Measurements from ENCODE around the gene NELL1. TPM values are rescaled to one million over a fixed set of nuclear protein-coding genes. Genes with fewer than 3 reads are reported as not detected.

The NELL1 gene
- 0.98 TPM for polyA plus RNA-seq (2012; ENCODE audit: insufficient read depth, insufficient read length)

DNA sequence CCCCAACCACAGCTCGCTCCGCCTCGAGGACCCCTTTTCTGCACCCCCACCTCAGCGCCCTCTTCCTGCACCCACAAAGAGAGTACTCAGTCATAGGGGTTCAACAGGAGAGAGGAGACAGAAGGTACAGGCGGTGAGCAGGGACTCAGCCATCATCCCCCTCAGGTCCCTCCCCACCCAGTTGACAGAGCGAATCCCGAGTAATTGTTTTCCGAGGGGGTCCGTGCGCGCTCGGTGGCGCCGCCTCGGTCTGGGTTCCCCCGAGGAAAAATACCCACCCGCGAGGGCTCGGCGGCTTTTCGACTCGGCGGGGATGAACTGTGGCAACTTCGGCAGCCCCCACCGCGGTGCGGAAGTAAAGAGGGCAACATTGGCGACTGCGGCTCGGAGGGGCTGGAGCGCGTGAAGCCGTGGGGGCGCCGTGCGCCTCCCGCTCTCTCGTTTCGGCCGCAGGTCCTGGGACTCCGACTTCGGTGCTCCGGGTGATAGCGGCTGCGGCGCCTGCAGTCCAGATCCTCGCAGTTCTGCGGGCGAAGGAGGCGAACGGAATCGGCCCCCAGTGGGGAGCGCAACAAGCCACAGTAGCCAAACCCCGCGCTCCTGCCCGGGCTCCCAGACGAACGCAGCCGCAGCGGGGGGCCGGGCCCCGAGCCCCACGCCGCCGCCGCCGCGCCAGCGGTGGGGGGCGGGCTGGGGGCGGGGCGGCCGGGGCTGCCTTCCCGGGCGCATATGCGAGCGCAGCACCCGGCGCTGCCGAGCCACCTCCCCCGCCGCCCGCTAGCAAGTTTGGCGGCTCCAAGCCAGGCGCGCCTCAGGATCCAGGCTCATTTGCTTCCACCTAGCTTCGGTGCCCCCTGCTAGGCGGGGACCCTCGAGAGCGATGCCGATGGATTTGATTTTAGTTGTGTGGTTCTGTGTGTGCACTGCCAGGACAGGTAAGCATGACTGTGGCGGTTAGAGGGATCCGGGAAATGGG is at the start of gene NELL1:
Gene NELL1 (plus strand): TSS at position 743 of the 976 bp plus-strand sequence.
- DNase-seq (ENCODE audit: low read depth, low spot score), result no peak
- peak within 1 kb of the TSS; percentile 23 for H3K4me3 ChIP-seq (ENCODE audit: low read length)

DNA sequence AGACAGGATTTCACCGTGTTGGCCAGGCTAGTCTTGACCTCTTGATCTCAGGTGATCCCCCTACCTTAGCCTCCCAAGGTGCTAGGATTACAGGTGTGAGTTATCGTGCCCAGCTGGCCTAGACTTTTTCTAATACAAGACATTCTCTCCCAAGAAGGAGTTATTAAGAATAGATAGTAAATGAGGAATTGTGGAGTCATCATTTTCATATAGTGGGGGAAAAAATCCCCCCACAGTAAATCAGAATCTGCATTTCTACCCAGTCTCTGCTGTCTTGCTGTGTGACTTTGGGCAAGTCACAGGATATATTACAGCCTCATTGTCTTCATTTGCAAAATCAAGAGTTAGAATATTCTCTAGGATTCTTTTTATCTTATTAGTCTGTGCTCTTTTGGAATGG is 48.4 kb upstream of the NELL1 start:
- DNase-seq (ENCODE audit: low read depth, low spot score), result no peak
- H3K4me3 ChIP-seq (ENCODE audit: low read length), result no peak overlapping the region

DNA sequence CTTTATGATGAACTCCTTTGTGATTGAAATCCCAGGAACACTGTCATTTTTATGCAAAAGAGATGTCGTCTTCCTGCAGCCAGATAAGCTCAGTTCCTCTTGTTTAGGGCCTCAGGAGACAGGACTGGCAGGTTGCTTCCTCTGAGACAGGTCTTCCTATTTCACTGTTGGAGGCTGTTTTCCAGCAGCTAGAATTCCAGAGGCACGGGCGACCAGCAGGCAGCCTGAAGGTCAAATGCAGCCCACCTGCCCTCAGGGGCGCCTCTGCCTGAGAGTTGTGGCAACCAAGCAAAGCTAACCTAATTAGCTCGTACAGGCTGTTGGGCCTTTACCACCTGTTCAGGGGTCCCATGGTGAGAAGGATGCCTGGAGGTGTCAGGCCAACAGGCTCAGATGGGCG is 47.7 kb upstream of the NELL1 start:
- no peak for DNase-seq (ENCODE audit: low read depth, low spot score)
- no peak overlapping the region for H3K4me3 ChIP-seq (ENCODE audit: low read length)

DNA sequence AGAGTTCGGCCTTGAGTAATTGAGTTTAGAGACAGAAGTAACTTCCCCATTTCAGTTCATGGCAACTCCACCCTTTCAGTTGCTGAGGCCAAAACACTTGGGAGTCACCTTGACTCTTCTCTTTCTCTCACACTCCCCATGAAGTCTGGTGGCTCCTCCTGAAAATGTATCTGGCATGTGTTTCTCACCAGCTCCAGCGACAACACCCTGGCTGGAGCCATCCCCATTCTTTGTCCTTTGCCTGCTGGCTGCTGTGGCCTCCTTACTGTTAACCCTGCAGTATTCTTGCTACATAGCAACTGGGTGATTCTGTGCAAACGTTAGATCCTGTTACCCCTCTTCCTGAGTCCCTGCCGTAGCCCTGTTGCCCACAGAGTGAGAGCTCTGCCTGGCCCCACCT is 46.1 kb upstream of the NELL1 start:
- no peak overlapping the region for H3K4me3 ChIP-seq (ENCODE audit: low read length)
- DNase-seq (ENCODE audit: low read depth, low spot score), result no peak

DNA sequence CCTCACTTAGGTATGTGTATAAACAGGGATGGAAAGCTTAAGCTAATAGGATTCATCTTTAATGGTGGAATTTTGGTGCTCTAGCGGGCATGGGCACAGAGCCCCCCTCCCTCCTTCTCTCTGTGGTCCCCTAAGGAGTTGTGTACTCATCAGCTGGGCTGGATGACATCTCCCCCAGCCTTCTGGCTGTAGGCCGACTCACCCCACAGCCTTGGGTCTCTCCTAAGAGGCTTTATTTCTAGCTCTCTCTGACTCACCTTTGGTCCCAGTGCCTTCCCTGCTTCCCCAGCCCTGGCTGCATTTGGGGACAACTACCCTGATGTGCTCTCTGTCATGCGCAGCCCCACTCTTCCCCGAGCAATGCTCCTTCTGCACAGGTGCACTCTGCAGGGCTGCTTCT is 43.1 kb upstream of the NELL1 start:
- no peak overlapping the region for H3K4me3 ChIP-seq (ENCODE audit: low read length)
- no peak for DNase-seq (ENCODE audit: low read depth, low spot score)

DNA sequence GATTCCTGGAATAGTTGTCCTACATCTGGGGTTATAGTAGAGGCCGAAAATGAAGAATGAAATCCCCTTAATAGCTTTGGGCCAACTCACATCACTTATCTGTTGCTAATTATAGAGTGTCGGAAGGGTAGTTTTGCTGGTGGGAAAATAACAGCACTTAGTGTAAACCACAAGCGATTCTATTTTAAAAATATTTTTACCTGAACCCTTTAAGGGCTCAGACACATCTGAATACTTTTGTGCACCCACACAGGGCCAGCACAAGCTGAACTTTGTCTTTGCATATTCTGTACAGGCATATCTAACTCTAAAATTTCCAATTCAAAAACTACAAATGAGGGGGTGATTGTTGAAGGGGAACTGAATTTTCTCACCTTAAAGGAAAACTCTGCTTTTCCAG is 42.4 kb upstream of the NELL1 start:
- DNase-seq (ENCODE audit: low read depth, low spot score), result no peak

DNA sequence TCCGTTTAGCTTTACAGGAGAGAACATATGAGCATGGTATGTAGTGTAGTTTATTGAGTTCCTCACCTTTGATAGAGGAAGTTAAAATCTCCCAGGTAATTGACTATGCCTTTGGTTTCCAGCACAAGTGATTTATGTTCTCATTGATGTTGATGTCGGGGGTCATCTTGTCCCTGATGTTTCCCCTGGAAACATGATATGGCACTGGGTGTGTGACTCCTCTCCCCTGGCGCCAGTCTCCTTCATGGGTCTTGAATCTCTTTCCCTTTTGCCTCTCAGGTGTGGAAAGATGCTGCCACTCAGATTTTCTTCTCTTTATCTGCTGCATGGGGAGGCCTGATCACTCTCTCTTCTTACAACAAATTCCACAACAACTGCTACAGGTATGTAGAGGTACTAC is 41.7 kb upstream of the NELL1 start:
- DNase-seq (ENCODE audit: low read depth, low spot score), result no peak
- H3K4me3 ChIP-seq (ENCODE audit: low read length), result no peak overlapping the region

More for the DNA sequence above, 42.4 kb upstream of the NELL1 start:
- no peak overlapping the region for H3K4me3 ChIP-seq (ENCODE audit: low read length)

DNA sequence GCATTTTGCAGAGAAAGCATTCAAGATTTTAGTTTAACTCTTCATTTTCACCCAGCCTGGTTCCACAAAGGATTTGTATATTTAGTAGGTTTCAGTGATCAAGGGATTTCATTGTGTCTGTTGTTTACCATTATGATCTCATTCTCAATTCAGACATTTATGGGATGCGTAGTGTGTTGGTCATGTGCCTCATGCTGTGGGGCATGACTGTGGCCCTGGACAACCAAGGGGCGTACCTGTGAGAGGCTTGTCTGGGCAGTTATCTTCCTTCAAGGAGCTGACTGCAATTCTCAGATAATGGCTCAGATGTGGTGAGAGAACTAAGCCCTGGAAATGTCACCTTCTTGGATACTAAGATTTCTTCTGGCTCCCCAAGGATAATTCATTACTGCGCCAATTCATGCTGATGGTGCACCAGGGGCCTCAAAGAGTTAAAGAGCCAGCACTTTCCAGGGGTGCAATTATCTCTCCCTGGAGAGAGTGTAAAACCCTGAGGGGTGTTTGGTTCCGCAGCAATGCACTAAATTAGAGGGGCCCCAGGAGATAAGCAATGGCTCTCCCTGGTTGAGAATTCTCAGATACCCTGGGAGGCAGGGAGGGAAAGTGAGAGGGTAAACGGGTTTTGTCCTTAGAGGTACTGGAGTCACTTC is 37.7 kb upstream of the NELL1 start:
- no peak for DNase-seq (ENCODE audit: low read depth, low spot score)
- no peak overlapping the region for H3K4me3 ChIP-seq (ENCODE audit: low read length)

DNA sequence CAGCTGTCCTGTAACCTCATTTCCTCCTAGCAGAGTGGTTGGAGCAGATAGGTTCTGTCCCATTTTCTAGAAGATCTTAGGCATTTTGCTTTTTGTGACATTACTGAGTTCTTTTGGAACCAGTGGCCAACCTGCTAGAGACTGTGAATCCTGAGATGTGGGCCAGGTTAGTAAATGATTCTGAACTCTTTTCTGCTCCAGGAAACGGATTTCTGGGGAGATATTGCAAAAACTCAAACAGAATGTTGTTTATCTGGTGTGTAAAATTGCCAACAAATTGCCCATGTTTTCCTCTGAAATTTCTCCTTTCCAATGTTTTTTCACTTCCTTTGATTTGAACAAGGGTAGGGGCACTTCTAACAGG is 37.2 kb upstream of the NELL1 start:
- H3K4me3 ChIP-seq (ENCODE audit: low read length), result no peak overlapping the region
- DNase-seq (ENCODE audit: low read depth, low spot score), result no peak

DNA sequence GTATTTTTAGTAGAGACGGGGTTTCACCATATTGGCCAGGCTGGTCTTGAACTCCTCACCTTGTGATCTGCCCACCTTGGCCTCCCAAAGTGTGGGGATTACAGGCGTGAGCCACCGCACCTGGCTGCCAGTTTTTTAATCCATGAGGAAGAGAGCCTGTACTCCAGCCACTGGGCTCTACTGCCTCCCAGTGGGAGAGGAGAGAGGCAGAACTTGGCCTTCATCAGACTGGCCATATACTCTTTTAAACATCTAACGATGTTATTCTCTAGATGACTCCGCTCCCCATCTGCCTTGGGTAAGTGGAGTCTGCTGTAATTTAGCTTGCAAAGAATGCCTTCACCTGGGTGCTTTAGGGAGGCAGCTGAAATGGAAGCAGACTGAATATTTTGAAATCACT is 35.3 kb upstream of the NELL1 start:
- DNase-seq (ENCODE audit: low read depth, low spot score), result no peak
- H3K4me3 ChIP-seq (ENCODE audit: low read length), result no peak overlapping the region

DNA sequence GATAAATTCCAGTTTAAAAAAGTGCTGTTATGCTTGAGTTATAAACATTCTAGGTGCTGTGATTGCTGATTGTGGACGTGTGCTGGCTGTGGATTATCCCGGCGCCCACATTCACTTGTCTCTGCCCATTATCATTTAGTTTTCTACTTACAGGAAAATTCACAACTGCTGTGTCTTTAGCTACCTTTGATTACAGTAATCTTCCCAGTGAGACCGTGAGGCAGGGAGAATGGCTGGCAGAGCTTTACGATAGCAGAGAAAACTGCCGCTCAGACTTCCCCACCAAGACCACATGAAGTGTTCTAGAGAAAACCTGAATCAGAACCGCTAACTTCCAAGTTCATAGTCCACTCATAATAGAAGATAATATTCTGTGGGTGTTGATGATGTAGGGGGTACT is 34.6 kb upstream of the NELL1 start:
- no peak overlapping the region for H3K4me3 ChIP-seq (ENCODE audit: low read length)

DNA sequence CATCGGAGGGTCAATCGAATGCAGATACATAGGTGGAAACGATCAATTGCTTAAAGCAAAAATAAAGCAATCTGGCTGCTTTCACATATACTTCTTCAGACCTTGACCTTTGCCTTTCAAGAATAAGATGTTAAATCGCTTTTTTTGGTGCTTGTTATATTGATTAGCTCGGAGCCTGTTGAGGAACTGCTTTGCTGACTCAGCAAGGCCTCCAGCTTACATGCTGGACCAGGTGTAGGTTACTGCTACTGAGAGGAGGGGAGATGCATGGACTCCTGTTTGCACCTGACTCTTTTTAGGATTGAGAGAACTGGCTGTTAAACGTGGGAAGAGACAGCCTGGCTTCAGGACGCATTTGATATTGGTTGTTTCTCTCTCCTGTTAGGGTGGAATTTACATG is 31.3 kb upstream of the NELL1 start:
- no peak for DNase-seq (ENCODE audit: low read depth, low spot score)
- H3K4me3 ChIP-seq (ENCODE audit: low read length), result no peak overlapping the region

More for the DNA sequence above, 34.6 kb upstream of the NELL1 start:
- no peak for DNase-seq (ENCODE audit: low read depth, low spot score)

DNA sequence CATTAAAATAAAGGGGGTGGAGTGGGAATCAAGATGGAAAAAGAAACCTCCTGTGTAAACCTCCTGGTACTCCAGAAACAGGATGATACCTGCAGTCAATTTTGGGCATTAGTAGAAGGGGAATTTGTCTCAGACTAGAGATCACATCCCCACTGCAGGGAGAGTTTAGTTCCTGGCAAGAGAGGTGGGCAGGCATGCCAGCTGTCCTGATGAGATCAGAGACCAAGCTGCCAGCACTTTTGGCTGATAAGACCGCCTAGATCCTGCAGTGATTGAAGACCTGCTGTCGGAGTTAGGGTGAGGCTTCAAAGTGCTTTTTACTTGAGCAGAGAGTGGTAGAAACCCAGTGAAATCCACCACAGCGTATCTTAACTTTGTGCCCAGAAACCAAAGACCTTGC is 29.7 kb upstream of the NELL1 start:
- no peak for DNase-seq (ENCODE audit: low read depth, low spot score)
- no peak overlapping the region for H3K4me3 ChIP-seq (ENCODE audit: low read length)

DNA sequence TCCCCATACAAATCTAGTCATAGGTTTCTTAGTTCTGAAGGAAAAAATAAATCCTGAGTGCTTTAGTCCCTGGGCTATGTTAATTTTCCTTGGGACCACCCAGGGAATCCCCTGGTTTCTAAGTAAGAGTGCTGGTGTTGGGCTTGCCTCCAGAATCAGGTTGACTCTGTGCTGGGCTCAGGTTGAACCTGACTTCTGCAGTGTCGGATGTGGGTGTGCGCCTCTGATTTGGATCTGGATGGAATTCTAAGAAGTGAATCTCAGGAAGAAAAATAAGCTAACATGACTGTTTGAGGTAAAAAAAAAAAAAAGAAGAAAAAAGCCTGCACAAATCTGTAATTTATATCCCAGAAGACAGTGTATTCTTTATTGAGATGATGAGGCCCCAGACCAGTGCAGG is 29.0 kb upstream of the NELL1 start:
- H3K4me3 ChIP-seq (ENCODE audit: low read length), result no peak overlapping the region
- DNase-seq (ENCODE audit: low read depth, low spot score), result no peak

DNA sequence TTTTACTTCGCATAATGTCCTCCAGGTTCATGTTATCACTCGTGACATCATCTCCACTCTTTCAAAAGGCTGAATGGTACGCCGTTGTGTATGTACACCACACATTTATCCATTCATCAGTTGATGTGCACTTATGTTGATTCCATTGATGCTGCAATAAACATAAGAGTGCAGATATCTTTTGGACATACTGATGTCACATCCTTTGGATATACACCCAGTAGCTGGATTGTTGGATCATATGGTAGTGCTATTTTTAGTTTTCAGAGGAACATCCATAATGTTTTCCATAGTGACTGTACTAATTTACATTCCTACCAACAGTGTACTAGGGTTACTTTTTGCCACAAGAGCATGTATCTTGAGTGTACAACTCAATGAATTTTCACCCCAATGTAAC is 25.0 kb upstream of the NELL1 start:
- DNase-seq (ENCODE audit: low read depth, low spot score), result no peak
- H3K4me3 ChIP-seq (ENCODE audit: low read length), result no peak overlapping the region

DNA sequence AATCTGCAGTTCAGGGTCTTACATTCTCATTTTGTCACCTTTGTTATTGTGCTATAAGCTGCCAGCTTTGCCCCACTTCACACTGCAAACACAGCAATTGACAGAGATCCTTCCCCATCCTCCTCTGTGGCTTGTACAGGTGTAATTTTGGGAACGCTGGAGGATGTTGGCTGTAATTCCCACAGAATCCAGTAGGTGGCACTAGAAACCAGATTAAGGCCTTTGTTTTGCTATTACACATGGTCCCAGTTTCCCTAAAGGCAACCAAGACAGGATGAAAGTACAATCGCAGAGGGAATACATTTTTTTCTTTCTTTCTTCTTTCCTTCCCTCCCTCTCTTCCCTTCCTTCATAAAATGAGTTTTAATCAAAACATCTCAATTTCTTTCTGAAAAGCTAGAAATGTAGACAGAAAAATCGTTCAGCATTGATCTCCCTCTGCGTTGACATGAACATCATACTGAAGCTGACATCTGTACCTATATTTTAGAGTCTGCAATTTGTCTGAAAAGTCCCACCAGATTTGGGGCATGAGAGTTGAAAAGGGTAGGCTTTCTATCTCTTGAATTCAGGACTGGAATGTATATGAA is 21.3 kb upstream of the NELL1 start:
- H3K4me3 ChIP-seq (ENCODE audit: low read length), result no peak overlapping the region
- DNase-seq (ENCODE audit: low read depth, low spot score), result peak; percentile 32

DNA sequence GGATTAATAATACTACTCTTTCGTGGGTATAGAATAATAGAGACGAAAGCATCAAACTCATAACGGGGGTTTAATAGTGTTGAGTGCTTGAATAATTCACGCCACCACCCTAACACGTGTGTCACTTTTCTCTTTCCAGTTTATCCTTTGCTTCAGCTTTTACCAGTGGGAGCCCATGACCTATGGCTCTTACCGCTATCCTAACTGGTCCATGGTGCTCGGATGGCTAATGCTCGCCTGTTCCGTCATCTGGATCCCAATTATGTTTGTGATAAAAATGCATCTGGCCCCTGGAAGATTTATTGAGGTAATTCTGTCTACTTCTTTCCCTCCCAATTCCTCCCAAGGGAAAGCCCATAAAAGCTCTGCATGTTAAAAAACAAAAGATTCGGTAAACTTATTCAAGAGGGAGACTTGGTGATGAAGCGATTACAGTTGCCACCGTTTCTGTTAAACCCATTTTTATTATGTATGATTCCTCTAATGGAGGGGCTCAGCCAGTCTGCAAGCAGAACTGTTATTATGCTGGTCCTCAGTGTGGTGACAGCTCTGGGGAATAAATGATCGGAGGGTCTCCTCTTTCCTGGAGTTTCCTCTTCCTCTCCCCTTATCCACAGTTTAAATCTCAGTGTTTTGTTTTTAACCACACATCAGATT is 17.1 kb upstream of the NELL1 start:
- no peak overlapping the region for H3K4me3 ChIP-seq (ENCODE audit: low read length)
- no peak for DNase-seq (ENCODE audit: low read depth, low spot score)

DNA sequence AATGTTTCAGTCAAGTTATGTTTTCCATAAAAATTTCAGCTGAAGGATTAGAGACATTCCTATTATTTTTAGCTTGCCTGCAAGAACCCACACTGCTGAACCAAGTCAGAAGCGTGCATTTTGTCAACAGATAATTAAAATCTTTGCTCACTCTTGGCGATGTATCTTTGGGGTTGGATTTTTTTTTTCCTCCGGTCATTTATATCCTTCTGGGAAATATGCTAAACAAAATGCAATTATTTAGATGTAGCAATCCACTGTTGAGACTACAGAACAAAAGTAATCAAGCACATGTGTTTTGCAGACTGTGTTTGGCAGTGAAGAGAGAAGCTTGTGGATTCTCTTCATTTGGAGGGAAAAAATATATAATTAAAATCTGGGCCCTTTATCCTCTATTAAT is 15.3 kb upstream of the NELL1 start:
- no peak overlapping the region for H3K4me3 ChIP-seq (ENCODE audit: low read length)
- no peak for DNase-seq (ENCODE audit: low read depth, low spot score)

DNA sequence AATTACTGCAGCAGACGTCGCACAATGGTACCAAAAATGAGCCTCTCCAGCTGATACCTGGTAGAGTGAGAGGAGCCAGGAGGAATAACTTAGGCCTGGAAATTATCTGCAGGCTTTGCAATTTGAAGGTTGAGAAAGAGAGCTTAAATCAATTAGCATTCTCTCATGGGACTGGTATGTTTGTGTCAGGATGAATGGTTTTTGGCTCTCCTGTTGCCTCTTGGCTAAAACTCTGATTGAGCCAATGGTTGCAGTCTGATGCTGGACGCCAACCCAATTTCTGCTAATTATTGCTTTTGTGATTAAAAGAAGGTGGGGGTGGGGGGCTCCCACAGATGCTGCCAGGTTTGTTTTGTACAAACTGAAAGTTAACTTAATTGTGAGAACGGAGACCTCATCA is 12.5 kb upstream of the NELL1 start:
- H3K4me3 ChIP-seq (ENCODE audit: low read length), result no peak overlapping the region
- DNase-seq (ENCODE audit: low read depth, low spot score), result no peak

DNA sequence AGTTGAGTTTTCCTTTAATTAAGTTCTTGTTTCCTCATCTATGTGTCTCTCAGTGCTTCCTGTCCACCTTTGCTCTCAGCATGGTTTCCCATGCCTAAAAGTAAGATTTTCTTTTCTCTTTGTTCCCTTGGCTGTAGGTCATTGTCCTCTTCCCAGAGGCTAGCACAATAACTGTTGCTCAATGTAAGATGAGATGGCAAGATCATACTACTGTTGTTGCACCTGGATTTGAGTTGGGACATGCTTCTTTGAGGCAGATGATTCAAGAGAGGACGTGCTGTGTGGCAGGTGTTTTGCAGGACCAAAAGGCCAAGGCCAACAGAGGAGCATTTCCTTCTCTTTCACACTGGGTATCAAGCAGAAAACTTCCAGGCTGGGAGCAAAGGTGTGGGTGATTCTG is 11.3 kb upstream of the NELL1 start:
- DNase-seq (ENCODE audit: low read depth, low spot score), result no peak
- no peak overlapping the region for H3K4me3 ChIP-seq (ENCODE audit: low read length)

All from Jurkat, Clone E6-1 (cell line).